B cell (primary cell): Measurements from ENCODE around the gene CEP44. TPM values are rescaled to one million over a fixed set of nuclear protein-coding genes. Genes with fewer than 3 reads are reported as not detected.

Experiments
- ATAC-seq: fragments of 200-7000 bp; cut with Tn5 transposase; one replicate; pipeline ENCODE4 v1.10.0; 2021; ENCODE audit warnings: low read depth, mild to moderate bottlenecking, moderate number of reproducible peaks, moderate library complexity
- CTCF ChIA-PET: fragments of 350-600 bp; sonication (Branson Sonifier 250); formaldehyde crosslinking; loops from one replicate; lab custom pipeline; 2021; ENCODE audit warnings: antibody characterized with exemption, inconsistent platforms; lab: Charles Lee
- POLR2A ChIA-PET: fragments of 350-600 bp; sonication (Branson Sonifier 250); formaldehyde crosslinking; loops from one replicate; lab custom pipeline; 2021; ENCODE audit warnings: antibody characterized with exemption; lab: Charles Lee
- DNase-seq: peaks from one replicate; pipeline ENCODE4 v3.0.0; 2013
- H2AFZ ChIP-seq: 2 replicates; pipeline ENCODE4 v1.6.1; 2012; ENCODE audit warnings: mild to moderate bottlenecking, low read depth, low read length; ENCODE audit not compliant: insufficient read depth, poor library complexity, severe bottlenecking
- H3K27ac ChIP-seq, 2 donors: 1 replicate in 1 of 2; 2 replicates in 1 of 2; pipeline ENCODE4 v1.5.1; 2012 to 2013; ENCODE audit warnings: low read length in 2 of 2, mild to moderate bottlenecking in 2 of 2, moderate library complexity in 1 of 2
- H3K27me3 ChIP-seq, 4 experiments: fragments of 200-600 bp in 1 of 4; sonication (generic) in 1 of 4; replicated peaks in 1 of 4; 1 replicate in 2 of 4; 2 replicates in 2 of 4; pipeline versions ENCODE4 v1.6.1 to v1.7.0; 2013 to 2016; ENCODE audit warnings: low read length in 3 of 4, mild to moderate bottlenecking in 2 of 4, mixed read lengths in 1 of 4, moderate library complexity in 1 of 4; ENCODE audit not compliant: insufficient read depth in 4 of 4, control insufficient read depth in 3 of 4; ENCODE audit errors: control extremely low read depth in 1 of 4
- H3K36me3 ChIP-seq, 2 experiments: replicated peaks in 1 of 2; 1 replicate in 1 of 2; 2 replicates in 1 of 2; pipeline versions ENCODE4 v1.6.1 to v1.7.1; 2013; ENCODE audit warnings: low read length in 1 of 2; ENCODE audit not compliant: insufficient read depth in 2 of 2, control insufficient read depth in 1 of 2; ENCODE audit errors: control extremely low read depth in 1 of 2, extremely low read depth in 1 of 2
- H3K4me1 ChIP-seq, 2 donors: fragments of 200-600 bp in 1 of 2; sonication (generic) in 1 of 2; 1 replicate in 1 of 2; 2 replicates in 1 of 2; pipeline versions ENCODE4 v1.5.1 to v1.6.1; 2013 to 2017; ENCODE audit warnings: low read length in 2 of 2; ENCODE audit not compliant: control insufficient read depth in 2 of 2, insufficient read depth in 2 of 2
- H3K4me2 ChIP-seq: replicated peaks from 2 replicates; pipeline ENCODE3; 2012; ENCODE audit warnings: mild to moderate bottlenecking, low read depth, low read length; ENCODE audit not compliant: poor library complexity, severe bottlenecking
- H3K4me3 ChIP-seq, 5 experiments: fragments of 200-600 bp in 1 of 5; sonication (generic) in 1 of 5; 1 replicate in 3 of 5; 2 replicates in 2 of 5; pipeline versions ENCODE4 v1.5.1 to v1.7.0; 2011 to 2016; ENCODE audit warnings: low read length in 4 of 5, mild to moderate bottlenecking in 4 of 5, low read depth in 2 of 5, control low read depth in 1 of 5, moderate library complexity in 1 of 5; ENCODE audit not compliant: insufficient read depth in 1 of 5; ENCODE audit errors: control extremely low read depth in 1 of 5, extremely low read depth in 1 of 5
- H3K79me2 ChIP-seq: fragments of 200-600 bp; sonication (generic); one replicate; pipeline ENCODE4 v1.6.0; 2016; ENCODE audit warnings: low read length; ENCODE audit not compliant: control insufficient read depth, insufficient read depth
- H3K9ac ChIP-seq: fragments of 200-600 bp; sonication (generic); 2 replicates; pipeline ENCODE4 v1.6.1; 2017; ENCODE audit warnings: mild to moderate bottlenecking, low read length, moderate library complexity
- H3K9me3 ChIP-seq, 3 donors: one replicate each; pipeline versions ENCODE4 v1.6.1 to v1.7.1; 2013; ENCODE audit warnings: low read length in 2 of 3; ENCODE audit not compliant: control insufficient read depth in 2 of 3, insufficient read depth in 1 of 3; ENCODE audit errors: control extremely low read depth in 1 of 3
- H4K20me1 ChIP-seq: 2 replicates; pipeline ENCODE4 v1.6.0; 2012; ENCODE audit warnings: mild to moderate bottlenecking, low read length; ENCODE audit not compliant: insufficient read depth, control insufficient read depth, poor library complexity, severe bottlenecking
- H3K27ac Mint-ChIP-seq: one replicate; pipeline ENCODE4 v1.8.0; 2021; ENCODE audit warnings: mixed read lengths
- H3K27me3 Mint-ChIP-seq: one replicate; pipeline ENCODE4 v1.8.0; 2021; ENCODE audit warnings: mixed read lengths
- H3K4me1 Mint-ChIP-seq: one replicate; pipeline ENCODE4 v1.8.0; 2021; ENCODE audit warnings: mixed read lengths
- H3K4me3 Mint-ChIP-seq: one replicate; pipeline ENCODE4 v1.8.0; 2021; ENCODE audit warnings: mixed read lengths
- H3K9me3 Mint-ChIP-seq: one replicate; pipeline ENCODE4 v1.8.0; 2022; ENCODE audit warnings: mixed read lengths; ENCODE audit not compliant: insufficient read depth
- CTCF ChIP-seq: fragments of 200-600 bp; IDR thresholded peaks from one replicate; pipeline ENCODE4 v1.8.0; 2022; ENCODE audit warnings: antibody characterized with exemption, mild to moderate bottlenecking
- EZH2 ChIP-seq: IDR thresholded peaks from 2 replicates; pipeline ENCODE4 v1.6.1; 2012; ENCODE audit warnings: borderline replicate concordance, low read depth, mild to moderate bottlenecking, moderate library complexity, low read length; ENCODE audit not compliant: insufficient read depth, poor library complexity, severe bottlenecking
- WGBS: methylation state at CpG from one replicate; pipeline ENCODE4 v1.1.5; 2013; ENCODE audit warnings: missing lambda C conversion rate; ENCODE audit not compliant: insufficient coverage; 5-methylcytosine and 5-hydroxymethylcytosine counted together
- intact Hi-C: fragments of 100-400 bp; cut with micrococcal nuclease; formaldehyde crosslinking; loops from one replicate; pipeline ENCODE4 v1.10.0; 2022
- polyA plus RNA-seq: library from polyadenylated mRNA; depleted of rRNA; stranded (reverse); fragments of >200 nt; gene quantifications from 2 replicates; pipeline ENCODE4 v1.2.3, GENCODE V29; 2012
- total RNA-seq, 2 donors: library from RNA; stranded (reverse); fragments of 120-200 nt in 1 of 2; gene quantifications; 1 replicate in 1 of 2; 2 replicates in 1 of 2; pipeline versions ENCODE4 v1.2.3 to v1.2.4, GENCODE V29; 2013 to 2022

The CEP44 gene
- total and polyA plus RNA-seq, 2 donors (not counting 1 experiment from before 2014, with no cell fraction given) = 3.5 to 25.2 TPM

DNA sequence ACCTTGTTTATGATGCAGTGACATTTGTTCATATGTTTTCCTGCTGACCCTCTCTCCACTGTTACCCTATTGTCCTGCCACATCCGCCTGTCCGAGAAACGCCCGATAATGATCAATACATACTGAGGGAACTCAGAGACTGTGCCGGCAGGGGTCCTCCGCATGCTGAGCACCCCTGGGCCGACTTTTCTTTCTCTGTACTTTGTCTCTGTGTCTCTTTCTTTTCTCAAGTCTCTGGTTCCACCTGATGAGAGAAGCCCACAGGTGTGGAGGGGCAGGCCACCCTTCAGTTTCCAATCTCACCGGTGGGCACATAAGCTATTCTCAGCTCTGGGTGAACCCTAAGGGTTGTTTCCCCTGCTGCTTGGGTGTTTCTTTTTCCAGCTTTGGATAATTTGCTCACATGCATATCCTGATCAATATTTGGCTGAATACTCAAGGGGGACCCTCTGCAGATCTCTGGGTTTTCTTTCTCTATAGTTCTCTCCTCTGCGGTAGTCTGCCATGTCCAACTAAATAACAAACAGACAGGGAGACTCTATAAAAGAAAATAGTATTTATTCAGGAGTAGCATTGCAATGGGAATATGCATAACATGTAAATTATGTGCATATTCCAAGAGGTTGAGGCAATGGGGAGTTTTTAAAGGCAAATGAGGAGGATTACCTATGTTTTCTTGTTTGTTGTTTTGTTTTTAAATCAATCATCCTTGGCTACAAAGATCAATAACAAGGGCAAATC, 97.2 kb downstream of the CEP44 start:
- TF ChIP-seq EZH2 (no peak), CTCF (no peak)
- H3K4me1 ChIP-seq = no peaks in the 10 kb centered on the region
- no peaks in the 10 kb centered on the region for H3K27me3 ChIP-seq
- Mint-ChIP-seq H3K27ac (no peak overlapping the region), H3K27me3 (peaks cover 16% of the 10 kb centered on the region), H3K4me3 (no peak overlapping the region), H3K4me1 (no peaks in the 10 kb centered on the region), H3K9me3 (no peaks in the 10 kb centered on the region)
- H2AFZ ChIP-seq = no peak overlapping the region
- H3K79me2 ChIP-seq = no peaks in the 10 kb centered on the region
- WGBS = 85% methylated on average over 4 of the region's 9 CpGs
- no peaks in the 10 kb centered on the region for H4K20me1 ChIP-seq
- ChIA-PET POLR2A (no interaction called here), CTCF (no interaction called here)
- no peaks in the 10 kb centered on the region for H3K36me3 ChIP-seq
- no peak overlapping the region for H3K4me2 ChIP-seq
- intact Hi-C loops = no loop called here
- ATAC-seq (no peak), DNase-seq (no peak)
- H3K27ac ChIP-seq = no peak overlapping the region
- no peak overlapping the region for H3K4me3 ChIP-seq
- H3K9ac ChIP-seq = no peak overlapping the region
- H3K9me3 ChIP-seq = no peaks in the 10 kb centered on the region

DNA sequence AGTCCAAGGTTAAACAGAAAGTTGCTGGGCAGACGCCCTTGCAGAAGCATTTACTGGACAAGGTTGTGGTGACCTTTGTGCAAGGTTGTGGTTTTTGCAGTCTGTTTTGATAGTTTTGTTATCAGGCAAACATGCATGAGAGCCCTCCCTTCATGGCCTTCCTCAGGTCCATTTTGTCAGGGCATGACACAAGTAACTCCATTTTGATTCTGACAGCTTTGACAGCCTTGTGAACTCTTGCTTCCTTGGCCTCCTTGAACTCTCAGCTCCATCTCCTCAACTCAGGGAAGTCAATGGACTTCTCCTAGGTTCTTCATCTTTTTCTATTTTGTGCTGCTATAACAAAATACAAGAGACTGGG, 97.7 kb downstream of the CEP44 start:
- intact Hi-C loops = no loop called here
- WGBS = 100% methylated on average over 1 of the region's 1 CpG
- ATAC-seq (no peak), DNase-seq (no peak)
- no peak overlapping the region for H2AFZ ChIP-seq
- no peaks in the 10 kb centered on the region for H4K20me1 ChIP-seq
- no peak overlapping the region for H3K27ac ChIP-seq
- H3K27me3 ChIP-seq = no peaks in the 10 kb centered on the region
- H3K9ac ChIP-seq = no peak overlapping the region
- ChIA-PET POLR2A (no interaction called here), CTCF (no interaction called here)
- H3K4me3 ChIP-seq = no peak overlapping the region
- Mint-ChIP-seq H3K4me3 (no peak overlapping the region), H3K27me3 (peaks cover 14% of the 10 kb centered on the region), H3K27ac (no peak overlapping the region), H3K9me3 (no peaks in the 10 kb centered on the region), H3K4me1 (no peaks in the 10 kb centered on the region)
- no peaks in the 10 kb centered on the region for H3K36me3 ChIP-seq
- no peaks in the 10 kb centered on the region for H3K79me2 ChIP-seq
- no peaks in the 10 kb centered on the region for H3K9me3 ChIP-seq
- H3K4me1 ChIP-seq = no peaks in the 10 kb centered on the region
- TF ChIP-seq EZH2 (no peak), CTCF (no peak)
- no peak overlapping the region for H3K4me2 ChIP-seq
